SK-N-SH treated with all-trans-retinoic acid at 6 μM for 48 hours (cell line): ENCODE data around the gene MIX23.

ENCODE experiments used
- ATAC-seq: fragments of 200-7000 bp; cut with Tn5 transposase; 3 replicates; pipeline ENCODE4 v1.9.1; 2020; ENCODE audit warnings: mild to moderate bottlenecking, moderate library complexity
- BACH2 ChIP-seq: fragments of 250-450 bp; sonication (Bioruptor Pico); IDR thresholded peaks from 2 replicates; pipeline ENCODE4 v1.9.0; 2021; ENCODE audit warnings: mild to moderate bottlenecking, borderline replicate concordance
- CSDC2 ChIP-seq: fragments of 250-450 bp; sonication (Bioruptor Pico); IDR thresholded peaks from 2 replicates; pipeline ENCODE4 v1.5.0; 2020; ENCODE audit warnings: mild to moderate bottlenecking, moderate library complexity
- ESRRG ChIP-seq: fragments of 250-450 bp; sonication (Bioruptor Pico); IDR thresholded peaks from 2 replicates; pipeline ENCODE4 v1.6.1; 2021; ENCODE audit warnings: mild to moderate bottlenecking
- GLIS3 ChIP-seq: fragments of 250-450 bp; sonication (Bioruptor Pico); IDR thresholded peaks from 2 replicates; pipeline ENCODE4 v1.5.0; 2020; ENCODE audit warnings: mild to moderate bottlenecking, moderate library complexity
- ISL1 ChIP-seq: fragments of 250-450 bp; sonication (Bioruptor Pico); IDR thresholded peaks from 2 replicates; pipeline ENCODE4 v2.1.2; 2022; ENCODE audit warnings: mild to moderate bottlenecking, moderate library complexity
- OSR1 ChIP-seq: fragments of 250-450 bp; sonication (Bioruptor Pico); IDR thresholded peaks from 2 replicates; pipeline ENCODE4 v1.8.0; 2022; ENCODE audit warnings: moderate library complexity, mild to moderate bottlenecking, inconsistent platforms
- PPARA ChIP-seq: fragments of 250-450 bp; sonication (Bioruptor Pico); IDR thresholded peaks from 2 replicates; pipeline ENCODE4 v1.5.0; 2020; ENCODE audit warnings: mild to moderate bottlenecking, borderline replicate concordance
- SNAI2 ChIP-seq: fragments of 250-450 bp; sonication (Bioruptor Pico); IDR thresholded peaks from 2 replicates; pipeline ENCODE4 v1.5.0; 2020; ENCODE audit warnings: mild to moderate bottlenecking, moderate library complexity
- TCF4 ChIP-seq: fragments of 250-450 bp; sonication (Bioruptor Pico); IDR thresholded peaks from 2 replicates; pipeline ENCODE4 v1.8.0; 2021; ENCODE audit warnings: mild to moderate bottlenecking, moderate library complexity, borderline replicate concordance
- TOX ChIP-seq: fragments of 250-450 bp; sonication (Bioruptor Pico); IDR thresholded peaks from 2 replicates; pipeline ENCODE4 v1.8.0; 2021; ENCODE audit warnings: mild to moderate bottlenecking, moderate library complexity, borderline replicate concordance
- ZC3H10 ChIP-seq: fragments of 250-450 bp; sonication (Bioruptor Pico); IDR thresholded peaks from 2 replicates; pipeline ENCODE4 v1.5.1; 2021; ENCODE audit warnings: mild to moderate bottlenecking, moderate library complexity
- ZFP3 ChIP-seq: fragments of 250-450 bp; sonication (Bioruptor Pico); IDR thresholded peaks from 2 replicates; pipeline ENCODE4 v1.5.0; 2020; ENCODE audit warnings: mild to moderate bottlenecking, moderate library complexity
- ZFP30 ChIP-seq: fragments of 450-650 bp; formaldehyde crosslinking; IDR thresholded peaks from 2 replicates; pipeline ENCODE4 v1.5.0; 2022; ENCODE audit warnings: mild to moderate bottlenecking, moderate library complexity
- ZNF565 ChIP-seq: fragments of 450-650 bp; formaldehyde crosslinking; conservative IDR thresholded peaks from 2 replicates; pipeline ENCODE4 v1.5.0; 2020; ENCODE audit warnings: low read depth, mild to moderate bottlenecking, moderate library complexity
- ZNF70 ChIP-seq: fragments of 450-650 bp; formaldehyde crosslinking; IDR thresholded peaks from 2 replicates; pipeline ENCODE4 v1.5.0; 2020; ENCODE audit warnings: mild to moderate bottlenecking, moderate library complexity
- TF ChIP-seq, protein P1 (sequence below): fragments of 250-450 bp; sonication (Bioruptor Pico); IDR thresholded peaks from 2 replicates; pipeline ENCODE4 v1.5.1; 2021; ENCODE audit warnings: mild to moderate bottlenecking, moderate library complexity
- TF ChIP-seq, protein P2 (sequence below): fragments of 250-450 bp; sonication (Bioruptor Pico); IDR thresholded peaks from 2 replicates; pipeline ENCODE4 v1.8.0; 2021; ENCODE audit warnings: low read depth, mild to moderate bottlenecking, moderate library complexity, borderline replicate concordance
- TF ChIP-seq, protein P3 (sequence below): fragments of 250-450 bp; sonication (Bioruptor Pico); IDR thresholded peaks from 2 replicates; pipeline ENCODE4 v1.8.0; 2020; ENCODE audit warnings: mild to moderate bottlenecking, moderate library complexity, borderline replicate concordance
- TF ChIP-seq, protein P4 (sequence below): fragments of 250-450 bp; sonication (Bioruptor Pico); IDR thresholded peaks from 2 replicates; pipeline ENCODE4 v1.5.0; 2020; ENCODE audit warnings: mild to moderate bottlenecking, moderate library complexity

MIX23 gene

DNA sequence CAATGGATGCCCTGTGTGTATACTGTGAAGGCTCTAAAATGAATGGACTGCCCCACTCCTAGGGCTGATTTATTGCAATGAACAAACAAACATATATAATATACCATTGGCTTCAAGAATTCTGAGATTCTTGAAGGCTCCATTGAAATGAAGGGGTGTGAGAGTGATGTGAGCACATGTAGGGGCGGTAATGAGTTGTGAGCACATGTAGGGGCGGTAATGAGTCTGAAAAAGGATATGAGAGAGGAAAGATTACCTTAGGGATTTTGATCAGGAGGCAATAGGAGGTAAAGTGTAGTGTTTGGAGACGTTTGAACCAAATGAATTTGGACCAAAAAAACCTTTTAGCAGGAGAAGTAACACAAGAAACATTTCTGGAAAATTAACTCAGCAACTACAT, 4.7 kb upstream of the MIX23 start:
- TF ChIP-seq, protein P1, sequence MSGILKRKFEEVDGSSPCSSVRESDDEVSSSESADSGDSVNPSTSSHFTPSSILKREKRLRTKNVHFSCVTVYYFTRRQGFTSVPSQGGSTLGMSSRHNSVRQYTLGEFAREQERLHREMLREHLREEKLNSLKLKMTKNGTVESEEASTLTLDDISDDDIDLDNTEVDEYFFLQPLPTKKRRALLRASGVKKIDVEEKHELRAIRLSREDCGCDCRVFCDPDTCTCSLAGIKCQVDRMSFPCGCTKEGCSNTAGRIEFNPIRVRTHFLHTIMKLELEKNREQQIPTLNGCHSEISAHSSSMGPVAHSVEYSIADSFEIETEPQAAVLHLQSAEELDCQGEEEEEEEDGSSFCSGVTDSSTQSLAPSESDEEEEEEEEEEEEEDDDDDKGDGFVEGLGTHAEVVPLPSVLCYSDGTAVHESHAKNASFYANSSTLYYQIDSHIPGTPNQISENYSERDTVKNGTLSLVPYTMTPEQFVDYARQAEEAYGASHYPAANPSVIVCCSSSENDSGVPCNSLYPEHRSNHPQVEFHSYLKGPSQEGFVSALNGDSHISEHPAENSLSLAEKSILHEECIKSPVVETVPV (CRISPR knock-in tag) = no peak
- TF ChIP-seq ZFP30 (CRISPR knock-in tag) (no peak), ZNF565 (no peak), ESRRG (CRISPR knock-in tag) (no peak), PPARA (CRISPR knock-in tag) (no peak)
- TF ChIP-seq, protein P2, sequence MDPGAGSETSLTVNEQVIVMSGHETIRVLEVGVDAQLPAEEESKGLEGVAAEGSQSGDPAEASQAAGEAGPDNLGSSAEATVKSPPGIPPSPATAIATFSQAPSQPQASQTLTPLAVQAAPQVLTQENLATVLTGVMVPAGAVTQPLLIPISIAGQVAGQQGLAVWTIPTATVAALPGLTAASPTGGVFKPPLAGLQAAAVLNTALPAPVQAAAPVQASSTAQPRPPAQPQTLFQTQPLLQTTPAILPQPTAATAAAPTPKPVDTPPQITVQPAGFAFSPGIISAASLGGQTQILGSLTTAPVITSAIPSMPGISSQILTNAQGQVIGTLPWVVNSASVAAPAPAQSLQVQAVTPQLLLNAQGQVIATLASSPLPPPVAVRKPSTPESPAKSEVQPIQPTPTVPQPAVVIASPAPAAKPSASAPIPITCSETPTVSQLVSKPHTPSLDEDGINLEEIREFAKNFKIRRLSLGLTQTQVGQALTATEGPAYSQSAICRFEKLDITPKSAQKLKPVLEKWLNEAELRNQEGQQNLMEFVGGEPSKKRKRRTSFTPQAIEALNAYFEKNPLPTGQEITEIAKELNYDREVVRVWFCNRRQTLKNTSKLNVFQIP (CRISPR knock-in tag) = no peak
- TF ChIP-seq, protein P3, sequence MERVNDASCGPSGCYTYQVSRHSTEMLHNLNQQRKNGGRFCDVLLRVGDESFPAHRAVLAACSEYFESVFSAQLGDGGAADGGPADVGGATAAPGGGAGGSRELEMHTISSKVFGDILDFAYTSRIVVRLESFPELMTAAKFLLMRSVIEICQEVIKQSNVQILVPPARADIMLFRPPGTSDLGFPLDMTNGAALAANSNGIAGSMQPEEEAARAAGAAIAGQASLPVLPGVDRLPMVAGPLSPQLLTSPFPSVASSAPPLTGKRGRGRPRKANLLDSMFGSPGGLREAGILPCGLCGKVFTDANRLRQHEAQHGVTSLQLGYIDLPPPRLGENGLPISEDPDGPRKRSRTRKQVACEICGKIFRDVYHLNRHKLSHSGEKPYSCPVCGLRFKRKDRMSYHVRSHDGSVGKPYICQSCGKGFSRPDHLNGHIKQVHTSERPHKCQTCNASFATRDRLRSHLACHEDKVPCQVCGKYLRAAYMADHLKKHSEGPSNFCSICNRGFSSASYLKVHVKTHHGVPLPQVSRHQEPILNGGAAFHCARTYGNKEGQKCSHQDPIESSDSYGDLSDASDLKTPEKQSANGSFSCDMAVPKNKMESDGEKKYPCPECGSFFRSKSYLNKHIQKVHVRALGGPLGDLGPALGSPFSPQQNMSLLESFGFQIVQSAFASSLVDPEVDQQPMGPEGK (CRISPR knock-in tag) = no peak

DNA sequence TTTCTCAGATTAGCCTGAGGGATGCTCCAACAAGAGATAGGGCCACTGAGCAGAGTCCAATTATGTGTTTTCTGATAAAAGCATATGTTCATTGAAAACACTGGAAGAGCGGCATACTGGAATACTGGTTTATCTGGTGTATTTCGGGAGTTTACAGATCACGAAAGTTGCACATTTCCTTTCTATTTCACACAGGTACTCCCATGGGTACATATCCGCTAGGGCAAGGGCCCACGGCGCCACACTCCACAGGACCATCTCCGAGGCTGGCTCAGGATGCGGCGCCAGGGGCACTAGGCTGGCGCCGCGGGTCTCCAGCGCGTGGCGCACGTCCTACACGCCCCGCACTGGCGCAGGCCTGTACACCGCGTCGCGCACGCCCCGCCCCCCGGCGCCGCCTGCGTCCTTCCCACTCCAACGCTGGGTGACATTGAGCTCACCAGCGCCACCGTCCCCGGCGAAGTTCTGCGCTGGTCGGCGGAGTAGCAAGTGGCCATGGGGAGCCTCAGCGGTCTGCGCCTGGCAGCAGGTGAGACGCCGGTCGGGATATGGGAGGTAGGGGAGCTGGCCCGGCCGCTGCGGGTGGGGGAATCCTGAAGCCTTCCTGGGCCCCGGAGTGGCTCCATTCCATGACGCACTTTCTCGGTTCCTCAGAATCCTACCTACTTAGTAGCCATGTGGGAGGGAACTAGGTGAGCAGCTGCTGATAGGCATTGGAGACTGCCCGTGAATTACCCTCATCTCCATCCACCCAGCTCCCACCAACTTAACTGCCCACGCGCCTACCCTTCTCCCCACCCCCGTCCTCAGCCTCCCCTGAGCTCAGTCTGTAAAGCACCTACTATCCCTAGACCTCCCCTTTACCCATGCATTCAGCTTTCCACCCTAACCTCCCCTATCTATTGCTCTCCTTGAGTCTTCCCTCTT, 1.0 kb upstream of the MIX23 start, which contains the start of gene FAM162A:
Gene FAM162A, plus strand, starts transcription at position 412 of the 927 bp plus-strand sequence. Its CDS starts 84 bp downstream, at position 496.
- peak; percentile 97 for ATAC-seq
- TF ChIP-seq, protein P4, sequence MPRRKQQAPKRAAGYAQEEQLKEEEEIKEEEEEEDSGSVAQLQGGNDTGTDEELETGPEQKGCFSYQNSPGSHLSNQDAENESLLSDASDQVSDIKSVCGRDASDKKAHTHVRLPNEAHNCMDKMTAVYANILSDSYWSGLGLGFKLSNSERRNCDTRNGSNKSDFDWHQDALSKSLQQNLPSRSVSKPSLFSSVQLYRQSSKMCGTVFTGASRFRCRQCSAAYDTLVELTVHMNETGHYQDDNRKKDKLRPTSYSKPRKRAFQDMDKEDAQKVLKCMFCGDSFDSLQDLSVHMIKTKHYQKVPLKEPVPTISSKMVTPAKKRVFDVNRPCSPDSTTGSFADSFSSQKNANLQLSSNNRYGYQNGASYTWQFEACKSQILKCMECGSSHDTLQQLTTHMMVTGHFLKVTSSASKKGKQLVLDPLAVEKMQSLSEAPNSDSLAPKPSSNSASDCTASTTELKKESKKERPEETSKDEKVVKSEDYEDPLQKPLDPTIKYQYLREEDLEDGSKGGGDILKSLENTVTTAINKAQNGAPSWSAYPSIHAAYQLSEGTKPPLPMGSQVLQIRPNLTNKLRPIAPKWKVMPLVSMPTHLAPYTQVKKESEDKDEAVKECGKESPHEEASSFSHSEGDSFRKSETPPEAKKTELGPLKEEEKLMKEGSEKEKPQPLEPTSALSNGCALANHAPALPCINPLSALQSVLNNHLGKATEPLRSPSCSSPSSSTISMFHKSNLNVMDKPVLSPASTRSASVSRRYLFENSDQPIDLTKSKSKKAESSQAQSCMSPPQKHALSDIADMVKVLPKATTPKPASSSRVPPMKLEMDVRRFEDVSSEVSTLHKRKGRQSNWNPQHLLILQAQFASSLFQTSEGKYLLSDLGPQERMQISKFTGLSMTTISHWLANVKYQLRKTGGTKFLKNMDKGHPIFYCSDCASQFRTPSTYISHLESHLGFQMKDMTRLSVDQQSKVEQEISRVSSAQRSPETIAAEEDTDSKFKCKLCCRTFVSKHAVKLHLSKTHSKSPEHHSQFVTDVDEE (CRISPR knock-in tag) = 0 out of 2 replicates have a peak, but pooled peaks have one; percentile 56
- TF ChIP-seq ZFP3 (CRISPR knock-in tag) = 0 out of 2 replicates have a peak, but pooled peaks have one; percentile 42
- TF ChIP-seq, protein P1 (CRISPR knock-in tag) = no peak
- TF ChIP-seq, all 23 proteins: peak for 2

More for the DNA sequence above, 4.7 kb upstream of the MIX23 start:
- ATAC-seq = no peak

DNA sequence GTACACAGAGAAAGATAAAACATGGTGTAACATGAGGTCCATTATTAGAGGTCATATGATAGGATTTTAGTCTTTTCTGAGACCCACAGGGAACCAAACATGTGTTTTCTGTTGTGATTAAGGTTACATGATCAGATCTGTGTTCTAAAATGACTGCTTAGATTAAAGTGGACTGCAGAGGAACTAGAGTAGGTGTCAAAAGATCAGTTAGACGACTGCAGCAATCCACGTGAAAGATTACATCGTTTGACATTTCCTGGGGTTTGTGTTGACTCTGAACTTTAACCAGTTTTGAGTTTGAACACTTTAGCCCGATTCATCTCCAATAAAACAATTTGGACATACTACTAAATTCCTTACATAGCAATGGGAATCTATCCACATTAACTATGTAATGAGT, 5.1 kb downstream of the MIX23 start:
- ATAC-seq = no peak
- TF ChIP-seq, protein P2 (CRISPR knock-in tag) = no peak
- TF ChIP-seq GLIS3 (CRISPR knock-in tag) (no peak), ISL1 (no peak), BACH2 (CRISPR knock-in tag) (no peak), TCF4 (CRISPR knock-in tag) (no peak), TOX (CRISPR knock-in tag) (no peak), SNAI2 (CRISPR knock-in tag) (no peak), ZC3H10 (CRISPR knock-in tag) (no peak), ZFP30 (CRISPR knock-in tag) (no peak), CSDC2 (CRISPR knock-in tag) (no peak), OSR1 (CRISPR knock-in tag) (no peak), ZNF70 (CRISPR knock-in tag) (no peak)
- TF ChIP-seq, protein P1 (CRISPR knock-in tag) = no peak
- TF ChIP-seq, protein P4 (CRISPR knock-in tag) = no peak
